OCI-LY7 (cell line): ENCODE measurements around the gene FSD1L. TPM values are rescaled to one million over a fixed set of nuclear protein-coding genes. Genes with fewer than 3 reads are reported as not detected.
A peak's percentile ranks its signal among the peaks of the same experiment; 100 is the strongest.

ENCODE experiments used
- BruUV-seq: library from RNA; stranded (reverse); fragments of 400-500 nt; replicated peaks from 2 replicates; lab custom pipeline; 2021; lab: Mats Ljungman, UMichigan
- CTCF ChIA-PET: fragments of 300-600 bp; sonication (Branson Sonifier 250); formaldehyde crosslinking; loops from one replicate; lab custom pipeline; 2022; ENCODE audit warnings: antibody characterized with exemption; ENCODE audit not compliant: unreplicated experiment; lab: Charles Lee
- POLR2A ChIA-PET: fragments of 300-600 bp; sonication (Branson Sonifier 250); formaldehyde crosslinking; loops from one replicate; lab custom pipeline; 2022; ENCODE audit warnings: antibody characterized with exemption; lab: Charles Lee
- DNase-seq: peaks from one replicate; pipeline ENCODE4 v3.0.0-alpha.2; 2015; ENCODE audit warnings: low spot score
- H2AFZ ChIP-seq: fragments of 200-600 bp; sonication (generic), shearing (Covaris generic); 2 replicates; pipeline ENCODE4 v1.6.1; 2014; ENCODE audit warnings: mild to moderate bottlenecking, antibody characterized with exemption, low read length, moderate library complexity
- H3K27ac ChIP-seq: fragments of 200-600 bp; sonication (generic); 2 replicates; pipeline ENCODE4 v1.5.1; 2014; ENCODE audit warnings: mixed run types, low read depth, mild to moderate bottlenecking, moderate library complexity, low read length, inconsistent platforms; ENCODE audit not compliant: poor library complexity, severe bottlenecking
- H3K36me3 ChIP-seq: fragments of 200-600 bp; sonication (generic); 2 replicates; pipeline ENCODE4 v1.6.1; 2014; ENCODE audit warnings: mild to moderate bottlenecking, antibody characterized with exemption, low read length, moderate library complexity, mixed read lengths; ENCODE audit not compliant: insufficient read depth
- H3K4me1 ChIP-seq: fragments of 200-600 bp; sonication (generic); 2 replicates; pipeline ENCODE4 v1.5.1; 2014; ENCODE audit warnings: mild to moderate bottlenecking, low read length; ENCODE audit not compliant: insufficient read depth, poor library complexity, severe bottlenecking
- H3K4me2 ChIP-seq: fragments of 200-600 bp; sonication (generic); 2 replicates; pipeline ENCODE4 v1.6.1; 2014; ENCODE audit warnings: mild to moderate bottlenecking, low read length
- H3K4me3 ChIP-seq: fragments of 200-600 bp; sonication (generic); 2 replicates; pipeline ENCODE4 v1.5.1; 2014; ENCODE audit warnings: mild to moderate bottlenecking, low read depth, low read length; ENCODE audit not compliant: poor library complexity, severe bottlenecking
- H3K79me2 ChIP-seq: fragments of 200-600 bp; sonication (generic); 2 replicates; pipeline ENCODE4 v1.6.1; 2016; ENCODE audit warnings: low read depth, mild to moderate bottlenecking, low read length, moderate library complexity, mixed read lengths; ENCODE audit not compliant: insufficient read depth
- H3K9me2 ChIP-seq: fragments of 200-600 bp; sonication (generic); 2 replicates; pipeline ENCODE4 v1.6.1; 2016; ENCODE audit warnings: mild to moderate bottlenecking, low read length, mixed read lengths; ENCODE audit not compliant: insufficient read depth
- H3K9me3 ChIP-seq: fragments of 200-600 bp; sonication (generic); 2 replicates; pipeline ENCODE4 v1.6.1; 2014; ENCODE audit warnings: mild to moderate bottlenecking, mixed run types, low read length, mixed read lengths
- H4K20me1 ChIP-seq: fragments of 200-600 bp; sonication (generic); 2 replicates; pipeline ENCODE4 v1.6.1; 2014; ENCODE audit warnings: mild to moderate bottlenecking, antibody characterized with exemption, low read length, moderate library complexity, mixed read lengths; ENCODE audit not compliant: insufficient read depth
- CTCF ChIP-seq: fragments of 200-600 bp; sonication (generic); conservative IDR thresholded peaks from 2 replicates; pipeline ENCODE4 v1.5.1; 2014; ENCODE audit warnings: mild to moderate bottlenecking, antibody characterized with exemption, low read length, moderate library complexity, mixed read lengths
- EZH2phosphoT487 ChIP-seq: fragments of 200-600 bp; sonication (generic); IDR thresholded peaks from 2 replicates; pipeline ENCODE4 v1.6.1; 2018; ENCODE audit warnings: low read depth, borderline replicate concordance, mild to moderate bottlenecking, mixed run types, antibody characterized with exemption, low read length, moderate library complexity, mixed read lengths
- intact Hi-C: fragments of 100-400 bp; cut with micrococcal nuclease; formaldehyde crosslinking; loops from one replicate; pipeline ENCODE4 v1.10.0; 2022; ENCODE audit not compliant: unreplicated experiment
- total RNA-seq, 2 experiments: library from RNA; depleted of rRNA in 1 of 2; stranded (reverse); fragments of >200 nt in 1 of 2; shearing (Covaris generic) in 1 of 2; gene quantifications; 2 replicates each; pipeline ENCODE4 v1.2.3, GENCODE V29; 2014 to 2022

Gene FSD1L
- total RNA-seq, 2 experiments from 2014 or later: 4.4 to 7.9 TPM

- Histone ChIP-seq H2AFZ (peak overlapping the region; percentile 65; the same call in 1 of the 2 replicates), H4K20me1 (no peaks in the 10 kb centered on the region), H3K4me1 (peaks cover 4% of the 10 kb centered on the region), H3K36me3 (no peaks in the 10 kb centered on the region), H3K79me2 (no peaks in the 10 kb centered on the region), H3K4me2 (peak overlapping the region; percentile 43), H3K9me2 (no peaks in the 10 kb centered on the region), H3K9me3 (no peaks in the 10 kb centered on the region), H3K27ac (no peak overlapping the region), H3K4me3 (no peak overlapping the region)
- DNase-seq: peak; percentile 78
- intact Hi-C loops: loop anchor here (1.0 to 5.0 kb wide), 5 partner anchors 170 to 633 kb away; partner anchors contain the start of gene SLC44A1
- BruUV-seq: no TSS peak
- ChIA-PET CTCF (interaction anchor here (0.6 to 1.0 kb wide), 4 partner anchors 163 to 255 kb away, joined by 3 to 5 read pairs (median 3); no protein-coding TSS in a partner anchor), POLR2A (interaction anchor here (0.7 to 0.9 kb wide), 2 partner anchors 161 to 289 kb away, joined by 3 to 5 read pairs; no protein-coding TSS in a partner anchor)
- TF ChIP-seq CTCF (peak; percentile 99), EZH2phosphoT487 (no peak)
Measured at GRCh38 chr9:105414947-105415661, 32.7 kb upstream of the FSD1L start.

GRCh38 chr9:105415662-105415980 lies 32.2 kb upstream of the FSD1L start:
- Histone ChIP-seq H3K4me1 (peaks cover 4% of the 10 kb centered on the region), H3K36me3 (no peaks in the 10 kb centered on the region), H3K79me2 (no peaks in the 10 kb centered on the region), H3K4me3 (no peak overlapping the region), H3K4me2 (no peak overlapping the region), H3K9me2 (no peaks in the 10 kb centered on the region), H2AFZ (no peak overlapping the region), H3K27ac (no peak overlapping the region), H3K9me3 (no peaks in the 10 kb centered on the region), H4K20me1 (no peaks in the 10 kb centered on the region)
- no peak for DNase-seq
- POLR2A ChIA-PET: interaction anchor here (0.7 to 0.9 kb wide), 2 partner anchors 161 to 290 kb away, joined by 3 to 5 read pairs; no protein-coding TSS in a partner anchor
- TF ChIP-seq CTCF: no peak; the same call in 1 of the 2 replicates
- intact Hi-C loops: loop anchor here (1.0 to 5.0 kb wide), 5 partner anchors 171 to 633 kb away; partner anchors contain the start of gene SLC44A1
- no TSS peak for BruUV-seq
- CTCF ChIA-PET: interaction anchor here (0.8 to 1.0 kb wide), 3 partner anchors 164 to 256 kb away, joined by 3 to 5 read pairs (median 3); no protein-coding TSS in a partner anchor

GRCh38 chr9:105416840-105417239 lies 31.0 kb upstream of the FSD1L start:
- intact Hi-C loops: loop anchor here (5.0 kb wide), 1 partner anchor 635 kb away; no protein-coding TSS in a partner anchor
- no TSS peak for BruUV-seq
- Histone ChIP-seq H2AFZ (no peak overlapping the region), H3K4me2 (no peak overlapping the region), H3K4me1 (peaks cover 4% of the 10 kb centered on the region), H4K20me1 (no peaks in the 10 kb centered on the region), H3K79me2 (no peaks in the 10 kb centered on the region), H3K9me3 (no peaks in the 10 kb centered on the region), H3K4me3 (no peak overlapping the region), H3K27ac (no peak overlapping the region), H3K9me2 (no peaks in the 10 kb centered on the region), H3K36me3 (no peaks in the 10 kb centered on the region)
- DNase-seq: no peak
- ChIA-PET POLR2A (interaction anchor here (0.7 kb wide), 1 partner anchor 55 kb away, joined by 3 read pairs; no protein-coding TSS in a partner anchor), CTCF (no interaction called here)
- TF ChIP-seq EZH2phosphoT487 (no peak), CTCF (no peak)
